HFF-Myc (cell line): ENCODE measurements around the gene HLTF.
"Not testable (repeated sequence)": the region's sequence is repeated elsewhere in the genome, so short reads cannot be mapped to it uniquely, and the experiment has no call there.

Source experiments
- DNase-seq: peaks from one replicate; pipeline ENCODE4 v3.0.0-alpha.2; 2011; ENCODE audit warnings: low read depth; ENCODE audit errors: extremely low read depth
- H3K4me3 ChIP-seq: replicated peaks from 2 replicates; pipeline ENCODE4 v1.5.1; 2011; ENCODE audit warnings: low read depth, mild to moderate bottlenecking, control low read depth, low read length
- CTCF ChIP-seq: IDR thresholded peaks from 2 replicates; pipeline ENCODE4 v1.5.1; 2012; ENCODE audit warnings: mild to moderate bottlenecking, low read depth, low read length, control low read depth; ENCODE audit errors: missing control alignments

Gene HLTF

GRCh38 chr3:149101154-149101553 is 14.8 kb upstream of the HLTF start:
- TF ChIP-seq CTCF: no peak
- no peak for DNase-seq
- H3K4me3 ChIP-seq: no peak overlapping the region

- not testable (repeated sequence) for DNase-seq, H3K4me3 ChIP-seq
Measured at GRCh38 chr3:149097987-149098386, 11.7 kb upstream of the HLTF start.

- TF ChIP-seq CTCF: no peak
- no peak for DNase-seq
- no peak overlapping the region for H3K4me3 ChIP-seq
Measured at GRCh38 chr3:149095487-149095886, 9.2 kb upstream of the HLTF start.

GRCh38 chr3:149091983-149092382 is 5.7 kb upstream of the HLTF start:
- no peak for TF ChIP-seq CTCF
- no peak overlapping the region for H3K4me3 ChIP-seq
- DNase-seq: no peak

- H3K4me3 ChIP-seq: no peak overlapping the region
- TF ChIP-seq CTCF: no peak
- no peak for DNase-seq
Measured at GRCh38 chr3:149090907-149091306, 4.6 kb upstream of the HLTF start.

GRCh38 chr3:149090461-149090860 is 4.1 kb upstream of the HLTF start:
- DNase-seq: no peak
- TF ChIP-seq CTCF: no peak
- H3K4me3 ChIP-seq: no peak overlapping the region

GRCh38 chr3:149089395-149089794 is 3.1 kb upstream of the HLTF start:
- DNase-seq: no peak
- no peak for TF ChIP-seq CTCF
- H3K4me3 ChIP-seq: no peak overlapping the region

- no peak for DNase-seq
- no peak for TF ChIP-seq CTCF
- no peak overlapping the region for H3K4me3 ChIP-seq
Measured at GRCh38 chr3:149087208-149087607, 875 bp upstream of the HLTF start.
